Left colon (tissue), 2 donors: Measurements from ENCODE around the gene MPND. TPM values are rescaled to one million over a fixed set of nuclear protein-coding genes. Genes with fewer than 3 reads are reported as not detected.
A peak's percentile ranks its signal among the peaks of the same experiment; 100 is the strongest.
"Not testable (repeated sequence)": the region's sequence is repeated elsewhere in the genome, so short reads cannot be mapped to it uniquely, and the experiment has no call there.

Experiments
- ATAC-seq: fragments of 200-7000 bp; cut with Tn5 transposase; one replicate; pipeline ENCODE4 v1.9.1; 2020; ENCODE audit warnings: mild to moderate bottlenecking, moderate library complexity
- DNase-seq, 2 donors: peaks; one replicate each; pipeline ENCODE4 v3.0.0-alpha.2; 2020
- intact Hi-C, 2 donors: fragments of 100-400 bp; cut with DNase I in 1 of 2; cut with micrococcal nuclease in 1 of 2; formaldehyde crosslinking; loops; one replicate each; pipeline versions ENCODE4 v1.11.2 to v1.14.0; 2022; cut with DNase I, micrococcal nuclease
- total RNA-seq, 2 donors: library from RNA; stranded (reverse); fragmentation: NEBNext Ultra II Directional; extraction: Animal tissue kit (Norgen Biotek cat#: 25700); gene quantifications; one replicate each; pipeline ENCODE4 v1.2.1, GENCODE V29; 2021
- donor health status: DM: no; HTN: no; CAD: no.
- donor health status: DM: yes; HTN: yes; CAD: no.

Gene MPND
- total RNA-seq, 2 donors from 2014 or later, result 77.3 to 84.6 TPM

- no peak for DNase-seq
- no peak for ATAC-seq
- intact Hi-C loops, result no loop called here
These were observed 26.4 kb upstream of the MPND start for GRCh38 chr19:4316956-4317355.

- ATAC-seq (no peak), DNase-seq (no peak)
- intact Hi-C loops, result no loop called here
These were observed 24.9 kb upstream of the MPND start for GRCh38 chr19:4318460-4318859.

- intact Hi-C loops, result no loop called here
- no peak for ATAC-seq
- DNase-seq, result no peak
These were observed 24.2 kb upstream of the MPND start for GRCh38 chr19:4319067-4319718.

- no peak for DNase-seq
- intact Hi-C loops, result no loop called here
- no peak for ATAC-seq
These were observed 22.9 kb upstream of the MPND start for GRCh38 chr19:4320419-4320818.

GRCh38 chr19:4322942-4323665 is 20.3 kb upstream of the MPND start:
- ATAC-seq, result peak; percentile 79
- intact Hi-C loops, result no loop called here
- peak in 1 of 2 donors; percentile 71 for DNase-seq

GRCh38 chr19:4323692-4324091 is 19.7 kb upstream of the MPND start:
- intact Hi-C loops, result no loop called here
- ATAC-seq (no peak), DNase-seq (no peak)

- intact Hi-C loops, result no loop called here
- no peak for ATAC-seq
- DNase-seq, result no peak
These were observed 19.1 kb upstream of the MPND start for GRCh38 chr19:4324228-4324627.

- DNase-seq, result no peak
- ATAC-seq, result no peak
- intact Hi-C loops, result no loop called here
These were observed 17.0 kb upstream of the MPND start for GRCh38 chr19:4326215-4326836.

GRCh38 chr19:4326837-4327251 is 16.5 kb upstream of the MPND start:
- DNase-seq, result no peak
- ATAC-seq, result no peak
- intact Hi-C loops, result no loop called here

GRCh38 chr19:4327252-4327876 is 16.0 kb upstream of the MPND start:
- DNase-seq, result peak; percentile 37 to 80
- intact Hi-C loops, result no loop called here
- peak; percentile 39 for ATAC-seq

GRCh38 chr19:4327877-4328242 is 15.5 kb upstream of the MPND start:
- ATAC-seq, result peak; percentile 39
- intact Hi-C loops, result no loop called here
- no peak for DNase-seq

GRCh38 chr19:4328243-4328990 is 14.9 kb upstream of the MPND start:
- intact Hi-C loops, result no loop called here
- peak; percentile 82 for ATAC-seq
- peak; percentile 78 to 94 for DNase-seq

GRCh38 chr19:4328991-4329681 is 14.2 kb upstream of the MPND start:
- DNase-seq, intact Hi-C loops, ATAC-seq: not testable (repeated sequence)

GRCh38 chr19:4329858-4330257 is 13.5 kb upstream of the MPND start:
- intact Hi-C loops, result no loop called here
- ATAC-seq, result no peak

GRCh38 chr19:4334929-4335570 is 8.3 kb upstream of the MPND start:
- ATAC-seq (no peak), DNase-seq (no peak)
- intact Hi-C loops, result no loop called here

More at GRCh38 chr19:4329858-4330257, 13.5 kb upstream of the MPND start:
- DNase-seq, result no peak

- peak; percentile 59 to 68 for DNase-seq
- intact Hi-C loops, result no loop called here
- ATAC-seq, result peak; percentile 17
These were observed 5.4 kb upstream of the MPND start for GRCh38 chr19:4337906-4338440.

GRCh38 chr19:4338441-4339355 is 4.7 kb upstream of the MPND start, which contains the start of gene STAP2:
Gene STAP2, minus strand, starts transcription at chr19:4338827. Its CDS starts 74 bp downstream, at chr19:4338753.
- peak; percentile 52 for ATAC-seq
- intact Hi-C loops, result no loop called here
- peak; percentile 86 to 90 for DNase-seq
